DND-41 (cell line): ENCODE results near the gene FHIP1A.

Experiments
- ATAC-seq: fragments of 200-7000 bp; cut with Tn5 transposase; 3 replicates; pipeline ENCODE4 v1.9.1; 2021; ENCODE audit warnings: low read depth; ENCODE audit not compliant: insufficient read depth
- DNase-seq: peaks from one replicate; pipeline ENCODE4 v3.0.0-alpha.2; 2020
- H2AFZ ChIP-seq: 2 replicates; pipeline ENCODE4 v1.6.0; 2012; ENCODE audit warnings: low read depth, low read length
- H3K27ac ChIP-seq: 2 replicates; pipeline ENCODE4 v1.5.1; 2012; ENCODE audit warnings: low read length, inconsistent platforms
- H3K27me3 ChIP-seq: fragments of 200-600 bp; sonication (generic); 2 replicates; pipeline ENCODE4 v1.6.0; 2012; ENCODE audit warnings: low read length, mild to moderate bottlenecking, inconsistent platforms; ENCODE audit not compliant: insufficient read depth, poor library complexity
- H3K36me3 ChIP-seq: 2 replicates; pipeline ENCODE4 v1.5.1; 2012; ENCODE audit warnings: low read length, inconsistent platforms; ENCODE audit not compliant: insufficient read depth
- H3K4me1 ChIP-seq: 2 replicates; pipeline ENCODE4 v1.5.1; 2012; ENCODE audit warnings: mild to moderate bottlenecking, low read length; ENCODE audit not compliant: insufficient read depth
- H3K4me2 ChIP-seq: 2 replicates; pipeline ENCODE4 v1.6.0; 2012; ENCODE audit warnings: mild to moderate bottlenecking, moderate library complexity, low read length, inconsistent platforms; ENCODE audit not compliant: insufficient read depth
- H3K4me3 ChIP-seq, 2 experiments: fragments of 200-600 bp in 1 of 2; shearing (Covaris generic) in 1 of 2; 2 replicates each; pipeline ENCODE4 v1.5.1; 2012 to 2016; ENCODE audit warnings: inconsistent platforms in 2 of 2, low read length in 2 of 2, mild to moderate bottlenecking in 2 of 2, low read depth in 1 of 2, moderate library complexity in 1 of 2
- H3K79me2 ChIP-seq: 2 replicates; pipeline ENCODE4 v1.6.0; 2012; ENCODE audit warnings: low read length, inconsistent platforms; ENCODE audit not compliant: insufficient read depth
- H3K9ac ChIP-seq: 2 replicates; pipeline ENCODE4 v1.6.0; 2012; ENCODE audit warnings: low read depth, mild to moderate bottlenecking, inconsistent platforms, low read length, moderate library complexity
- H3K9me3 ChIP-seq: 2 replicates; pipeline ENCODE4 v1.5.1; 2012; ENCODE audit warnings: low read length, moderate library complexity, mild to moderate bottlenecking, inconsistent platforms; ENCODE audit not compliant: insufficient read depth, severe bottlenecking
- H4K20me1 ChIP-seq: 2 replicates; pipeline ENCODE4 v1.6.0; 2012; ENCODE audit warnings: low read length; ENCODE audit not compliant: insufficient read depth
- CTCF ChIP-seq: IDR thresholded peaks from 2 replicates; pipeline ENCODE4 v1.5.1; 2012; ENCODE audit warnings: borderline replicate concordance, low read length, moderate library complexity, mild to moderate bottlenecking; ENCODE audit not compliant: poor library complexity, severe bottlenecking; ENCODE audit errors: extremely low read depth
- EZH2 ChIP-seq: IDR thresholded peaks from 3 replicates; pipeline ENCODE4 v1.6.1; 2012; ENCODE audit warnings: borderline replicate concordance, low read depth, mild to moderate bottlenecking, moderate library complexity, low read length, inconsistent platforms; ENCODE audit not compliant: severe bottlenecking

The FHIP1A gene

GRCh38 chr4:151428346-151428745 lies 19.4 kb downstream of the FHIP1A start:
- ATAC-seq (no peak), DNase-seq (no peak)
- Histone ChIP-seq H3K79me2 (no peaks in the 10 kb centered on the region), H3K4me2 (no peak overlapping the region), H3K4me1 (no peaks in the 10 kb centered on the region), H3K36me3 (no peaks in the 10 kb centered on the region), H3K27me3 (no peaks in the 10 kb centered on the region), H3K27ac (no peak overlapping the region), H2AFZ (no peak overlapping the region), H4K20me1 (no peaks in the 10 kb centered on the region), H3K4me3 (no peak overlapping the region), H3K9ac (no peak overlapping the region), H3K9me3 (no peaks in the 10 kb centered on the region)
- TF ChIP-seq EZH2 (no peak), CTCF (no peak)

GRCh38 chr4:151429957-151430570 lies 21.1 kb downstream of the FHIP1A start:
- no peak overlapping the region for H2AFZ ChIP-seq
- no peak overlapping the region for H3K4me3 ChIP-seq
- no peaks in the 10 kb centered on the region for H3K79me2 ChIP-seq
- no peaks in the 10 kb centered on the region for H3K36me3 ChIP-seq
- no peaks in the 10 kb centered on the region for H3K4me1 ChIP-seq
- H4K20me1 ChIP-seq, result no peaks in the 10 kb centered on the region
- no peaks in the 10 kb centered on the region for H3K9me3 ChIP-seq
- no peak for TF ChIP-seq EZH2
- no peak for TF ChIP-seq CTCF
- H3K9ac ChIP-seq, result no peak overlapping the region
- H3K27me3 ChIP-seq, result no peaks in the 10 kb centered on the region
- no peak overlapping the region for H3K27ac ChIP-seq
- no peak for DNase-seq
- no peak overlapping the region for H3K4me2 ChIP-seq
- ATAC-seq, result no peak

GRCh38 chr4:151430740-151431457 lies 21.9 kb downstream of the FHIP1A start:
- Histone ChIP-seq H3K4me2 (no peak overlapping the region), H3K4me1 (no peaks in the 10 kb centered on the region), H2AFZ (no peak overlapping the region), H3K79me2 (no peaks in the 10 kb centered on the region), H3K9me3 (no peaks in the 10 kb centered on the region), H3K27ac (no peak overlapping the region), H3K9ac (no peak overlapping the region), H3K27me3 (no peaks in the 10 kb centered on the region), H4K20me1 (no peaks in the 10 kb centered on the region), H3K4me3 (no peak overlapping the region), H3K36me3 (no peaks in the 10 kb centered on the region)
- TF ChIP-seq CTCF (no peak), EZH2 (no peak)
- no peak for DNase-seq
- ATAC-seq, result no peak
